Trophoblast cell (in vitro differentiated cells and primary cell): Measurements from ENCODE around the gene AIFM3.
"Not testable (repeated sequence)": the region's sequence is repeated elsewhere in the genome, so short reads cannot be mapped to it uniquely, and the experiment has no call there.

Experiments
- DNase-seq, 2 donors: peaks; one replicate each; pipeline ENCODE4 v3.0.0-alpha.2; 2016
- H2AFZ ChIP-seq: 2 replicates; pipeline ENCODE4 v1.6.1; 2013; ENCODE audit warnings: low read length, moderate library complexity, mild to moderate bottlenecking; ENCODE audit not compliant: insufficient read depth, poor library complexity
- H2AK5ac ChIP-seq: 2 replicates; pipeline ENCODE4 v1.6.1; 2013; ENCODE audit warnings: mild to moderate bottlenecking, low read length
- H2BK120ac ChIP-seq: 2 replicates; pipeline ENCODE4 v1.6.1; 2013; ENCODE audit warnings: low read length, mild to moderate bottlenecking, moderate library complexity; ENCODE audit not compliant: insufficient read depth, poor library complexity
- H2BK12ac ChIP-seq: 2 replicates; pipeline ENCODE4 v1.6.1; 2013; ENCODE audit warnings: mild to moderate bottlenecking, low read length, moderate library complexity
- H2BK5ac ChIP-seq: 2 replicates; pipeline ENCODE4 v1.6.1; 2013; ENCODE audit warnings: low read length, low read depth, moderate library complexity, mild to moderate bottlenecking; ENCODE audit not compliant: poor library complexity
- H3K14ac ChIP-seq: 2 replicates; pipeline ENCODE4 v1.6.1; 2013; ENCODE audit warnings: mild to moderate bottlenecking, low read length
- H3K18ac ChIP-seq: 2 replicates; pipeline ENCODE4 v1.6.1; 2013; ENCODE audit warnings: mild to moderate bottlenecking, low read length
- H3K23ac ChIP-seq: 2 replicates; pipeline ENCODE4 v1.6.1; 2013; ENCODE audit warnings: low read length
- H3K27ac ChIP-seq: 2 replicates; pipeline ENCODE4 v1.5.1; 2013; ENCODE audit warnings: low read depth, mild to moderate bottlenecking, inconsistent platforms, low read length, moderate library complexity
- H3K27me3 ChIP-seq: 2 replicates; pipeline ENCODE4 v1.6.1; 2013; ENCODE audit warnings: inconsistent platforms, mild to moderate bottlenecking, low read length, moderate library complexity; ENCODE audit not compliant: insufficient read depth
- H3K36me3 ChIP-seq, 2 experiments: 1 replicate in 1 of 2; 2 replicates in 1 of 2; pipeline ENCODE4 v1.6.1; 2013; ENCODE audit warnings: low read length in 2 of 2, mild to moderate bottlenecking in 2 of 2, moderate library complexity in 1 of 2; ENCODE audit not compliant: insufficient read depth in 2 of 2, control insufficient read depth in 1 of 2
- H3K4ac ChIP-seq: 2 replicates; pipeline ENCODE4 v1.6.1; 2013; ENCODE audit warnings: low read depth, mild to moderate bottlenecking, low read length, moderate library complexity
- H3K4me1 ChIP-seq, 2 experiments: 1 replicate in 1 of 2; 2 replicates in 1 of 2; pipeline ENCODE4 v1.6.1; 2013; ENCODE audit warnings: low read length in 2 of 2, mild to moderate bottlenecking in 2 of 2, moderate library complexity in 1 of 2; ENCODE audit not compliant: insufficient read depth in 2 of 2, control insufficient read depth in 1 of 2
- H3K4me2 ChIP-seq: 2 replicates; pipeline ENCODE4 v1.6.1; 2013; ENCODE audit warnings: inconsistent platforms, mild to moderate bottlenecking, low read length, moderate library complexity
- H3K4me3 ChIP-seq: 2 replicates; pipeline ENCODE4 v1.5.1; 2013; ENCODE audit warnings: mild to moderate bottlenecking, low read depth, low read length, inconsistent platforms
- H3K79me1 ChIP-seq: one replicate; pipeline ENCODE4 v1.6.1; 2013; ENCODE audit warnings: low read length
- H3K79me2 ChIP-seq: 2 replicates; pipeline ENCODE4 v1.6.1; 2013; ENCODE audit warnings: low read length, mild to moderate bottlenecking; ENCODE audit not compliant: control insufficient read depth, insufficient read depth, poor library complexity
- H3K9ac ChIP-seq: 2 replicates; pipeline ENCODE4 v1.6.1; 2013; ENCODE audit warnings: mild to moderate bottlenecking, low read length
- H3K9me3 ChIP-seq: 2 replicates; pipeline ENCODE4 v1.6.1; 2013; ENCODE audit warnings: low read depth, mild to moderate bottlenecking, control low read depth, inconsistent platforms, low read length; ENCODE audit not compliant: insufficient read depth
- H4K12ac ChIP-seq: 2 replicates; pipeline ENCODE4 v1.6.1; 2013; ENCODE audit warnings: low read depth, mild to moderate bottlenecking, low read length, moderate library complexity
- H4K8ac ChIP-seq: 2 replicates; pipeline ENCODE4 v1.6.1; 2013; ENCODE audit warnings: low read depth, mild to moderate bottlenecking, low read length, moderate library complexity
- H4K91ac ChIP-seq: one replicate; pipeline ENCODE4 v1.6.1; 2013; ENCODE audit warnings: low read depth, mild to moderate bottlenecking, low read length, moderate library complexity
- WGBS: extraction: QIAGEN DNeasy Blood & Tissue Kit; methylation state at CpG from one replicate; pipeline ENCODE4 v1.1.7; 2013; ENCODE audit warnings: missing lambda C conversion rate; ENCODE audit not compliant: insufficient read length, insufficient coverage; ENCODE audit errors: extremely low coverage; 5-methylcytosine and 5-hydroxymethylcytosine counted together

AIFM3 gene

DNA sequence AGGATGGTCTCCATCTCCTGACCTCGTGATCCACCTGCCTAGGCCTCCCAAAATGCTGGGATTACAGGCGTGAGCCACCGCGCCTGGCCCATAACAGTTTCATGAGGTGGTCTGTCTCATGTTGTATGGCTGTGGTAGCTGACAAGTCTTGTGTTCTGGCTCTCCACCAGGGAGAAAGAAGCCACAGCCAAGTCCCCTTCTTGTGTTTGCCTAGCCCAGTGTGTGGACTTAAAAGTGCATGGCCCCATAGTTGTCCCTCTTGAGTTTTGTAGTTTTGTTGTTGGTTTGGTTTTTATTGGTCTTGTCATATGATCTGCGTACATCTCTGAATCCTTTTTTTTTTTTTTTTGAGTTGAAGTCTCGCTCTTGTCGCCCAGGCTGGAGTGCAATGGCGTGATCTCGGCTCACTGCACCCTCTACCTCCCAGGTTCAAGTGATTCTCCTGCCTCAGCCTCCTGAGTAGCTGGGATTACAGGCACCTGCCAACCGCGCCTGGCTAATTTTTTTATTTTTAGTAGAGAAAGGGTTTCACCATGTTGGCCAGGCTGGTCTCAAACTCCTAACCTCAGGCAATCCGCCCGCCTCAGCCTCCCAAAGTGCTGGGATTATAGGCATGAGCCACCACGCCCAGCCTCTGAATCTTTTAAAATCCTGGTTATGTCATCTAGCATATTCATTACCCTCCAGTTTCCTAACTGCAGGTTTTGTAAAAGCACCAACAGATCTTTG lies 27.4 kb upstream of the AIFM3 start:
- H2BK5ac ChIP-seq, H4K8ac ChIP-seq, H3K27me3 ChIP-seq, H2AK5ac ChIP-seq, H3K9me3 ChIP-seq, H3K18ac ChIP-seq, H3K9ac ChIP-seq, H3K79me1 ChIP-seq, H2BK120ac ChIP-seq, H3K4me1 ChIP-seq, H3K4me3 ChIP-seq, H4K12ac ChIP-seq, H3K27ac ChIP-seq, H3K23ac ChIP-seq, H2BK12ac ChIP-seq, H2AFZ ChIP-seq, H3K4me2 ChIP-seq, H4K91ac ChIP-seq, H3K14ac ChIP-seq: not testable (repeated sequence)
- WGBS = no CpG with 5 or more reads among the region's 14 CpGs
- peak in 1 of 2 donors; percentile 33 for DNase-seq
- peaks cover 29% of the 10 kb centered on the region for H3K79me2 ChIP-seq
- H3K36me3 ChIP-seq = peaks cover 19 to 24% of the 10 kb centered on the region in 2 experiments
- peak overlapping the region; percentile 83 for H3K4ac ChIP-seq

- peak overlapping the region; percentile 83 for H3K4ac ChIP-seq
- peaks cover 29% of the 10 kb centered on the region for H3K79me2 ChIP-seq
- no peak overlapping the region for H2AFZ ChIP-seq
- H3K4me3 ChIP-seq = no peak overlapping the region
- no peak overlapping the region for H2BK5ac ChIP-seq
- H2AK5ac ChIP-seq = no peak overlapping the region
- no peaks in the 10 kb centered on the region for H3K9me3 ChIP-seq
- no peak overlapping the region for H3K9ac ChIP-seq
- no peaks in the 10 kb centered on the region for H3K79me1 ChIP-seq
- H4K91ac ChIP-seq = no peak overlapping the region
- no peak overlapping the region for H3K27ac ChIP-seq
- H3K18ac ChIP-seq = no peak overlapping the region
- no peak overlapping the region for H3K4me2 ChIP-seq
- no peak overlapping the region for H2BK12ac ChIP-seq
- peaks cover 16 to 21% of the 10 kb centered on the region in 2 experiments for H3K36me3 ChIP-seq
- H3K4me1 ChIP-seq = peaks cover 4 to 7% of the 10 kb centered on the region in 2 experiments
- H4K8ac ChIP-seq = no peak overlapping the region
- H3K23ac ChIP-seq = no peak overlapping the region
- WGBS = no CpG with 5 or more reads among the region's 3 CpGs
- DNase-seq = peak in 1 of 2 donors; percentile 73
- no peak overlapping the region for H4K12ac ChIP-seq
- no peak overlapping the region for H2BK120ac ChIP-seq
- no peaks in the 10 kb centered on the region for H3K27me3 ChIP-seq
- no peak overlapping the region for H3K14ac ChIP-seq
These were observed 26.8 kb upstream of the AIFM3 start for GRCh38 chr22:20940186-20940651.

GRCh38 chr22:20940904-20941385 lies 26.1 kb upstream of the AIFM3 start:
- no peak overlapping the region for H3K14ac ChIP-seq
- H3K4me3 ChIP-seq = no peak overlapping the region
- H2AK5ac ChIP-seq = no peak overlapping the region
- H4K12ac ChIP-seq = no peak overlapping the region
- H3K79me2 ChIP-seq = peaks cover 27% of the 10 kb centered on the region
- no peak overlapping the region for H4K8ac ChIP-seq
- no peak overlapping the region for H3K18ac ChIP-seq
- no peak overlapping the region for H3K9ac ChIP-seq
- peak in 1 of 2 donors; percentile 17 for DNase-seq
- no peak overlapping the region for H2BK5ac ChIP-seq
- H3K4ac ChIP-seq = peak overlapping the region; percentile 80
- no CpG with 5 or more reads among the region's 4 CpGs for WGBS
- no peaks in the 10 kb centered on the region for H3K9me3 ChIP-seq
- H3K27me3 ChIP-seq = no peaks in the 10 kb centered on the region
- H2BK120ac ChIP-seq = no peak overlapping the region
- H3K27ac ChIP-seq = no peak overlapping the region
- peaks cover 4 to 9% of the 10 kb centered on the region in 2 experiments for H3K4me1 ChIP-seq
- H3K4me2 ChIP-seq = no peak overlapping the region
- no peaks in the 10 kb centered on the region for H3K79me1 ChIP-seq
- no peak overlapping the region for H4K91ac ChIP-seq
- H2BK12ac ChIP-seq = no peak overlapping the region
- H3K23ac ChIP-seq = no peak overlapping the region
- peaks cover 11 to 15% of the 10 kb centered on the region in 2 experiments for H3K36me3 ChIP-seq
- peak overlapping the region; percentile 45 for H2AFZ ChIP-seq

DNA sequence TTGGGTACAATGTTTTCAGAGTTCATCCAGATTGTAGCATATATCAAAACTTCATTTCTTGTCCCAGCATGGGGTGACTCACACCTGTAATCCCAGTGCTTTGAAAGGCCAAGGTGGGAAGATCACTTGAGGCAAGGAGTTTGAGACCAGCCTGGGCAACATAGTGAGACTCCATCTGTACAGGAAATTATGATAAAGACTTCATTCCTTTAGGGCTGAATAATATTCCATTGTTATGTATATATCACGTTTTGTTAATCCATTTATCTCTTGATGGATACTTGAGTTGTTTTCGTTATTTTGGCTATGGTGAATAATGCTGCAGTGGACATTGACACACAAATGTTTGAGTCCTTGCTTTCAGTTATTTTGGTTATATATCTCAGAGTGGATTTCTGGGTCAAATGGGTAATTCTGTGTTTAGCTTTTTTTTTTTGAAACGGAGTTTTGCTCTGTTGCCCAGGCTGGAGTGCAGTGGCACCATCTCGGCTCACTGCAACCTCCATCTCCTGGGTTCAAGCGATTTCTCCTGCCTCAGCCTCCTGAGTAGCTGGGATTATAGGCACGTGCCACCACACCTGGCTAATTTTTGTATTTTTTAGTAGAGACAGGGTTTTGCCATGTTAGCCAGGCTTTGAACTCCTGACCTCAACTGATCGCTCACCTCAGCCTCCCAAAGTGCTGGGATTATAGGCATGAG lies 24.7 kb upstream of the AIFM3 start:
- not testable (repeated sequence) for H3K9ac ChIP-seq, H2AFZ ChIP-seq, H3K9me3 ChIP-seq, H3K4me2 ChIP-seq, DNase-seq, H3K14ac ChIP-seq, H2BK12ac ChIP-seq, H2BK5ac ChIP-seq, H3K27me3 ChIP-seq, H3K18ac ChIP-seq, H3K4me3 ChIP-seq, H4K12ac ChIP-seq, H2BK120ac ChIP-seq, H3K23ac ChIP-seq, H3K79me1 ChIP-seq, H2AK5ac ChIP-seq, H3K4me1 ChIP-seq, H3K27ac ChIP-seq, H4K8ac ChIP-seq, H4K91ac ChIP-seq, H3K36me3 ChIP-seq
- no CpG with 5 or more reads among the region's 7 CpGs for WGBS
- Histone ChIP-seq H3K79me2 (peaks cover 29% of the 10 kb centered on the region), H3K4ac (peak overlapping the region; percentile 73)
